ENCODE measurements around the gene MRPL36. TPM values are rescaled to one million over a fixed set of nuclear protein-coding genes. Genes with fewer than 3 reads are reported as not detected.

Gene MRPL36
- total RNA-seq, 1 experiment from 2014 or later, result 79.9 TPM

GRCh38 chr5:1779021-1779680 is 20.5 kb downstream of the MRPL36 start:
- Histone ChIP-seq H3K4me1 (ENCODE audit: control insufficient read depth, insufficient read depth, low read length) (no peaks in the 10 kb centered on the region), H3K4me3 (ENCODE audit: low read depth in 2 of 2, low read length in 2 of 2) (no peak overlapping the region), H3K27ac (ENCODE audit: low read length) (no peak overlapping the region), H3K27me3 (ENCODE audit: control insufficient read depth, insufficient read depth, low read length) (no peaks in the 10 kb centered on the region), H3K36me3 (ENCODE audit: control insufficient read depth, insufficient read depth, low read length) (no peaks in the 10 kb centered on the region), H3K9me3 (ENCODE audit: control insufficient read depth, insufficient read depth, low read depth, low read length) (no peaks in the 10 kb centered on the region)
- TF ChIP-seq POLR2AphosphoS5 (IDR thresholded peaks at IDR 0.05; ENCODE audit: low read depth, low read length) (no peak), REST (IDR thresholded peaks at IDR 0.05; ENCODE audit: insufficient read depth in 1 of 2, low read depth in 2 of 2, low read length in 1 of 2) (no peak), CTCF (IDR thresholded peaks at IDR 0.05) (no peak), SIN3A (IDR thresholded peaks at IDR 0.05; ENCODE audit: borderline replicate concordance, insufficient read depth, low read depth, low read length) (no peak), TCF7L2 (IDR thresholded peaks at IDR 0.05; ENCODE audit: low read depth, low read length) (no peak)
- in situ Hi-C loops (cut with HindIII; ENCODE audit: low pct_unique_long_range_greater_than_20kb, low sequenced_read_pairs), result no loop called here
- BruUV-seq (replicated peaks), result no TSS peak
- intact Hi-C loops (cut with micrococcal nuclease; ENCODE audit: unreplicated experiment), result no loop called here
- no peak for DNase-seq (ENCODE audit: low read depth, low spot score)
- CTCF ChIA-PET, result no interaction called here
- no peak for ATAC-seq
- POLR2A ChIA-PET, result no interaction called here

- BruUV-seq (replicated peaks), result no TSS peak
- POLR2A ChIA-PET, result no interaction called here
- in situ Hi-C loops (cut with HindIII; ENCODE audit: low pct_unique_long_range_greater_than_20kb, low sequenced_read_pairs), result no loop called here
- Histone ChIP-seq H3K4me1 (ENCODE audit: control insufficient read depth, insufficient read depth, low read length) (no peaks in the 10 kb centered on the region), H3K4me3 (ENCODE audit: low read depth in 2 of 2, low read length in 2 of 2) (no peak overlapping the region), H3K27me3 (ENCODE audit: control insufficient read depth, insufficient read depth, low read length) (no peaks in the 10 kb centered on the region), H3K36me3 (ENCODE audit: control insufficient read depth, insufficient read depth, low read length) (no peaks in the 10 kb centered on the region), H3K9me3 (ENCODE audit: control insufficient read depth, insufficient read depth, low read depth, low read length) (no peaks in the 10 kb centered on the region), H3K27ac (ENCODE audit: low read length) (no peak overlapping the region)
- CTCF ChIA-PET, result no interaction called here
- no peak; the same call in 1 of the 2 replicates for ATAC-seq
- TF ChIP-seq TCF7L2 (IDR thresholded peaks at IDR 0.05; ENCODE audit: low read depth, low read length), result no peak
- no peak for TF ChIP-seq REST (IDR thresholded peaks at IDR 0.05; ENCODE audit: insufficient read depth in 1 of 2, low read depth in 2 of 2, low read length in 1 of 2)
- no peak for TF ChIP-seq CTCF (IDR thresholded peaks at IDR 0.05)
- TF ChIP-seq SIN3A (IDR thresholded peaks at IDR 0.05; ENCODE audit: borderline replicate concordance, insufficient read depth, low read depth, low read length), result no peak
- TF ChIP-seq POLR2AphosphoS5 (IDR thresholded peaks at IDR 0.05; ENCODE audit: low read depth, low read length), result no peak
- DNase-seq (ENCODE audit: low read depth, low spot score), result no peak
- intact Hi-C loops (cut with micrococcal nuclease; ENCODE audit: unreplicated experiment), result no loop called here
Observed at GRCh38 chr5:1778138-1779020, 21.3 kb downstream of the MRPL36 start.
